HG03175 (cell line): Measurements from ENCODE around the gene ZNF793.

Experiments
- ATAC-seq: cut with Tn5 transposase; IDR thresholded peaks from one replicate; pipeline ENCODE4 v1.9.1; 2021; ENCODE audit warnings: mild to moderate bottlenecking, moderate library complexity; ENCODE audit not compliant: unreplicated experiment

Gene ZNF793

DNA sequence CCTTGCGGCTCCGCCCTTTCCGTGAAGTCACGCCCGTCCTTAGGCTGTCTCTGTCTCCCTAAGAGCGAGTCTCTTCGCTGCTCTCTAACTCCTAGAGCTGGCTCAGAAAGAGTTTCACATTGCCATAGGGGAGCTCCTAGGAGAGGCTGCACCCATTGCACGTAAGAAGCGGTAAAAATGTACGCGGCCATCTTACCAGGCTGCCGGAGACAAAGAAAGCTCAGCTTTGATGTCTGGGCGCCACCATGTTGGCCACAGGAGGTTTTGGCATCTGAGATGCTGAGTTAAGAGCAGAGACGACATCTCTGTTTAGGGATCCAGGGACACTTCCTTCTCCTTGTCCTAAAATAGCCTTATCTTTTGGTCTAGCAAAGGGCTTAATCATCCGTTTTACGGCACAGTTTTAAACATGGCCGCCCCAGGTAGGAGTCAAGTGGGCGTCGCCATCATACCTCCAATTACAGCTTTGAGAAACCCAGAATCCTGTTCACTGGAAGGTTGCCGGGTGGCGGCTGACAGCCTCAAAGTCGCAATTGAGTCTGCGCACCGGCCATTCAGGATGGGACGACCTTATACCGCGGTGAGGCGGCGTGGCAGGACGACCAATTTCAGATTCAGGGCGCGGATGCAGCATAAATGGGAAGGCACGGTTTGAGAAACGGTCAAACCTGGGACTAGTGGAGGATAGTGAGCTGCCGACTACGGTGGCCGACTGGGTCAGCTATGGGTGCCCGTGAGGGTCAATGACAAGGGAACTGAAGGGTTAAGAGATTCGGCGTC, at the start of gene ZNF793:
Gene ZNF793 (plus strand): TSS at position 553 of the 780 bp plus-strand sequence. CDS start 16,501 bp downstream, outside the sequence.
- peak; percentile 50 for ATAC-seq

DNA sequence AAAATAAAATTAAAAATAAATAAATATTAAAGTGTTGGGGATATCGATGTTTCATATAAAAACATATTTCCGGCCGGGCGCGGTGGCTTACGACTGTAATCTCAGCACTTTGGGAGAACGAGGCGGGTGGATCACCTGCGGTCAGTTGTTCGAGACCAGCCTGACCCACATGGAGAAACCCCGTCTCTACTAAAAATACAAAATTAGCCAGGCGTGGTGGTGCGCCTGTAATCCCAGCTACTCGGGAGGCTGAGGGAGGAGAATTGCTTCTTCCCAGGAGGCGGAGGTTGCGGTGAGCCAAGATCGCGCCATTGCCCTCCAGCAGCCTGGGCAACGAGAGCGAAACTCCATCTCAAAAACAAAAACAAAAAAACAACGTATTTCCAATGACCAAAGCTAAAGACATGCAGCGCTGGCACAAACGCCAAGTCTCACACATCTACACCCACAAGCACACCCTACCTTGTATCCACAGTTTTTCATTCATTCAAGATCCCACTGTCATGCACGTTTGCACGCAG, 40.4 kb upstream of the ZNF793 start:
- no peak for ATAC-seq

DNA sequence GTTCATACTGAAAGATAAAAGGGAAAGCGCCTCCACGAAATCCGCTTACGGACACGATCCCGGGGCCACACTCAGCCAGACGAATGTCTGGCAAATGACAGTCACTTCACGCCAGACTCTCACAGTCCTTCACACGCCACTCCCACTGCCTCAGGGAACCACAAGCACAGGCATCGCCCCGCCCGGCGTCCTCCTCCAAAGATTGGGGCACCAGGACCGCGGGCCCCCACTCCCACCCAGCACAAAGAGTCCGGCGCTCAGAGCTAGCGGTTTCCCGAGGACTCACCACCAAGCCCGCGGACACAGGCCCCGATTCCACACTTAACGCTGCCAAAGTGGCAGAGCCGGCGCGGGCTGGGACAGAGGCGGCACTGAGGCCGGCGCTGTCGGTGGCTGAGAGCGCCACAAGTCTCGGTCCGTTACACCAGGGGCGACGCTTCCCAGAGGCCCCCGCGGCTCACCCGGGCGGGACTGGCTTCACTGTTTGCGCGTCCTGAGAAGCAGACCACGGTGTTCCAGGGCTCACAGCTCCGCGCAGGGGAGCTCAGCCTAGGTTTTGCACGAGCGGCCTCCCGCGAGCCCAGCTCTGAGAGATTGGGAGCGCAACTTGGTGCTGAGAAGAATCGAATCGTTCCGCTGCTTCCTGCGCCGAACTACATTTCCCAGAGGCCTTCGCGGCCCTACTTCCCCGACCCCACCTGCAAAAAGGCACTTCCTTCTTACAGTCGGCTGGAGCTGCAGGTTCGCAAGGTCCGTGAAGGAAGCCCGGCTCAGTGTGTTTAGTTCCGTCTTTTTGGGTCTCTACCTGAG, 39.7 kb upstream of the ZNF793 start, which contains the start of gene ZNF569:
Gene ZNF569 (minus strand): TSS at position 647 of the 810 bp plus-strand sequence. CDS start 22,523 bp downstream, outside the sequence.
- peak; percentile 62 for ATAC-seq

DNA sequence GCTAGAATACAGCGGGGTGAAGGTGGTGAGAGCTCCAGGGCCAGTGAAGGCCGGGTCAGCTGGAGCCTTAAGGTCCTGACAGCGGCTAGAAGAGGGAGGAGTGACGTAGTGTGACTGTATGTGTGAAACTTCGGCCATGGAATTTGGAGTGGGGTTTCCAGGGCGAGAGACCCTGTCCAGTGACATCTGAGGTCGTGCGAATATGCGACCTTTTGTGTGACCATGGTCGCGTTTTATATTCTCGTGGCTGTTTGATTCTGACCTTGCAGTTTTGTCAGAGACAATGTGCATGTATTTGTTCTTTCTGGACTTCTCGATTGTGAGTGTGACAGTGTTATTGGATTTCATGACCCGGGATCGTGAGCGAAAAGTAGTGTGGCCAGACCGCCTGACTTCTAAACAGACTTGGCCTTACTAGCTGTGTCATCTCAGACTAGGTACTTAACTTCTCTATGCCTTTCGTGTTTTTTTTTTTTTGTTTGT, 39.1 kb upstream of the ZNF793 start:
- no peak for ATAC-seq

DNA sequence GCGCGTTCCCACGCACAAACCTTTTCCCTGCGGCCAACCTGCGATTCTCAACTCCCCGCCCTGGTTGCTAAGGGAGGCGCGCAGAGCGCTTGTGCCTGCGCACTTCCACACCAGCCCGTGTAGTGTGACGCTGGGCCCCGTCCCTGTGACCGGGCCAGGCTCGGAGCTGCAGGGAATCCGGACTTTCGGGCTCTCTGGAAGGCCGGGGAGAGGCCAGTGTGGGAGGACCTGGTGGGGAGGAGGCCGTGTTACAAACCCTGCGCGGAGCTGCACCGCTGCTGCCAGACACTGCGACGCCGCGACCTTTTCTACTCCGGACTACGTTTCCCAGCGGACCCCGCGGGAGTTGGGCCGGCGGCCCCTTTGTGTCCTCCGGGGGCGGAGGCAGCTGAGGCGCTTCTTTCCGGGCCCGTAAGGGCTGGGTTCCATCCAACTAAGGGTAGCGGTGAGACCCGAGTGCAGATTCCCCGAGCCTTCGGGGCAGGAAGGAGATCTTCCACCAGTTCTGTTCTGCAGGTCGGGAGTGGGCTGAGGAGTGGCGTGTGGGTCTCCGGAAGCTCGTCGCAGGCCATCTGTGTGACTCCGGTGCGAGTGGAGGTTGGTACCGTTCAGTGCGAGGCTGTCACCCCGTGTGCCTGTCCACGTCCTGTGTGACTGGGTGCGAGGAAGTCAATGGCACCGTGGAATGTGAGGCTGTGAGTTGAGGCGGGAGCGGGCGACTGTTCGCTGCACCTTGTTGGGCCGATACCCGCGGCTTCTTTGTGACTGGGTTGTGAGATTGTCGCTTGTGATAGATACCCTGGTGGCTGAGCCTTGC, 37.6 kb upstream of the ZNF793 start, which contains the start of gene ZNF570:
Gene ZNF570 (plus strand): TSS at position 396 of the 817 bp plus-strand sequence. CDS start 999 bp downstream, outside the sequence.
- peak; percentile 70 for ATAC-seq

DNA sequence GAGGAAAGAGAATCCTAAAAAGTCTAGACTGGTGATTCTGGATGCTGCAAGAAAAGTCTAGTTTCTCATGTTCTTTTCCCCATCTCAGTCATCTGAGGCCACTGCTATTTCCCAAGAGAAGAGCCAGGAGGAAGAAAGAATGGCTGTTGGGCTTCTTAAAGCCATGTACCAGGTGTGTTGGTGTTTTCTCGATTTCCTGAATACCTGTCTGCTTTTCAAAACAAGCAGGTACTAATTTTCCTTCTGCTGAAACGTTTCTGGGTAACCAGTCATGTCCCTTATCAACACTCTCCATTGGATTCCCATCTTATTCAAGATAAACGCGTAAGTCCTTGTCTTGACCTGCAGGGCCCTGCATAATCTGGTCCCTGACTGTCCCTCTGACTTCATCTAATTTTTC, 36.5 kb upstream of the ZNF793 start:
- ATAC-seq = no peak

DNA sequence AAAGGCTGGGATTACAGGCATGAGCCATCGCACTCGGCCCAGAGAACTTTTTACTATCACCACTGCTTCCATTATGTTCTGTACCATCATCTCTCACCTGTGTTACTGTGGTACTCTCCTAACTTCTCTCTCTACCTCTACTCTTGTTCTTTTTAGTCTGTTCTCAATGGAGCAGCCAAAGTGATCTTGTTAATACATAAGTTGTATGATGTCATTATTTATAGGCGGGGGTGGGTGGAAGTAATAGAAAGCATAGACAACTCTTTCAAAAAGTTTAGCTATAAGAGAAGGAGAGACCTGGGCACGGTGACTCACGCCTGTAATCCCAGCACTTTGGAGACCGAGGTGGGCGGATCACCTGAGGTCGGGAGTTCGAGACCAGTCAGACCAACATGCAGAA, 34.6 kb upstream of the ZNF793 start:
- no peak for ATAC-seq

DNA sequence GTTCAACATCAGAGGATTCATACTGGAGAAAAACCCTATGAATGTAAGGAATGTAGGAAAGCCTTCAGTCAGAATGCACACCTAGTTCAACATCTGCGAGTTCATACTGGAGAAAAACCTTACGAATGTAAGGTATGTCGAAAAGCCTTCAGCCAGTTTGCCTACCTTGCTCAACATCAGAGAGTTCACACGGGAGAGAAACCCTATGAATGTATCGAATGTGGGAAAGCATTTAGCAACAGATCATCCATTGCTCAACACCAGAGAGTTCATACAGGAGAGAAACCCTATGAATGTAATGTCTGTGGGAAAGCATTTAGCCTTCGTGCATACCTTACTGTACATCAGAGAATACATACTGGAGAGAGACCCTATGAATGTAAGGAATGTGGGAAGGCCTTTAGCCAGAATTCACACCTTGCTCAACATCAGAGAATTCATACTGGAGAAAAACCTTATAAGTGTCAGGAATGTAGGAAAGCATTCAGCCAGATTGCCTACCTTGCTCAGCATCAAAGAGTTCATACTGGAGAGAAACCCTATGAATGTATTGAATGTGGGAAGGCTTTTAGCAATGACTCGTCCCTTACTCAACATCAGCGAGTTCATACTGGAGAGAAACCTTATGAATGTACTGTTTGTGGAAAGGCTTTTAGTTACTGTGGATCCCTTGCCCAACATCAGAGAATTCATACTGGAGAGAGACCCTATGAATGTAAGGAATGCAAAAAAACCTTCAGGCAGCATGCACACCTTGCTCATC, 22.2 kb upstream of the ZNF793 start:
- no peak for ATAC-seq

DNA sequence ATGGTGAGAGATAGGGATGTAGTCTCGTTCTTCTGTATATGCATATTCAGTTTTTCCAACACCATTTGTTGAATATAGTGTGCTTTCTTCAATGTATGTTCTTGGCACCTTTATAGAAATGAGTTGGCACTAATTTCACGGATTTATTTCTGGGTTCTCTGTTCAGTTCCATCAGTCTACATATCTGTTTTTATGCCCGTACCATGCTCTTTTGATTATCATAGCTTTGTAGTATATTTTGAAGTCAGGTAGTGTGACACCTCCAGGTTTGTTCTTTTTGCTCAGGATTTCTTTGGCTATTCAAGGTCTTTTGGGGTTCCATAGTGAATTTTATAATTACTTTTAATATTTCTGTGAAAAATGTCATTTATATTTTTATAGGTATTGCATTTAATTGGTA, 14.5 kb upstream of the ZNF793 start:
- no peak for ATAC-seq

DNA sequence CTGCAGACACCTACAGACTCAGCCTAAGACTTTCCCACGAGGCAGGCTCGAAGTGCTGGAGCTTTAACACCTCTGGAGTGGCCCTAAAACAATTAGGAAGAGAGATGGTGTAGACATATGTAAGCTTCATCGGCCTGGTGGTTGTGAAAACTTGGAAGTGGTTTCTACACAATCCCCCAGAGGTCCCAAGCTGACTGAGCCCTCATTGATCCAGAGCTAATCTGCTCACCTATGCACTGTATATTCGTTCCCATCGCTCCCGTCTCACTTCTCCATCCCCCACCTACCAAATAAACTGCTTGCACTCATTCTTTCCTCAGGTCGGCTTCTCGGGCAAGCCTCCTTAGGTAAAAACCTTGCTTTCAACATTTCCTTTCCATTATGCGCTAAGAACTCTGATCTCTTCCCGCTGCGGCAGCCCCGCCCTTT, 767 bp upstream of the ZNF793 start:
- no peak for ATAC-seq

DNA sequence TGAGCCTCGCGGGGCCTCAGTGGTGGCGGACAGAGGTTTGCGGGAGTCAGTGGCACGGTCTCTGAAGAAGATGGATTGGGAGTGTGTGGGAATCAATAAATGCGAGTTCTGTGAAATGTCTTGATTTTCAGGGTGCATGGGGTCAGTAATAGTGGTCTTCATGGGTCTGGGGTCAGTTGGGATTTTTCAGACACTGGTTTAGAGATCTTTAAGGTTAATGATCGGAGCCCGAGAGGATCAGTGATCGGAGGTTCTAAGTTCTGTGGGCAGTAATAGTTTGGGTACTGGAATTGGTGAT, 377 bp downstream of the ZNF793 start:
- no peak for ATAC-seq

DNA sequence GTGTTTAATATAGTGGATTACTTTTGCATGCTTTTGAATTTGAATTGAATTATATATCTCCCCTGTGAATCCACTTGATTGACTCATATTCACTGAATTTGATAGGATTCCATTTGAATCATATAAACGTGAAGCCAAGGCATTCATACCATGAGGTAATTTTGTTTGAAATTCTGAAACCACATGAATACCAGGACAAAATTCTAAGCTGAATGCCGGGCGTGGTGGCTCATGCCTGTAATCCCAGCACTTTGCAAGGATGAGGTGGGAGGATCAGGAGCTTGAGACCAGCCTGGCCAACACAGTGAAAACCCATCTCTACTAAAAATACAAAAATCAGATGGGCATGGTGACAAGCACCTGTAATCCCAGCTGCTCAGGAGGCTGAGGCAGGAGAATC, 4.4 kb downstream of the ZNF793 start:
- no peak for ATAC-seq

DNA sequence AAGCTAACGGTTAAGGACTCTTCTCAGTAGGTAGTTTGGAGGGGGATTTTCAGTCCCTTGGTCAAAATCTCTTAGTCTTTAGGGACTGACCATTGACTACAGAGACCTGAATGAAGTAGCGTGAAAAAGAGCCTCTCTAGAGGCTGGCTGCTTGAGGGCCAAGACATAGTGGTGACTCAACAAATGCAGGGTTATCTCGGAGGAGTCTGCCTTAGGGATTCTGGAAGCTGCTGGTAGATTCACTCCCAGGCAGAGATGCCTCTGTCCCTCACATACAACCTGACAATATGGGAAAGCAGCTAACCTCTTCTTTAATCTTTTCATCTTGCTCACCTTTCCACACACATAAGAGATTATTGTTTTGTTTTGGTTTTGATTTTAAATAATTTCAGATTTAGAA, 5.1 kb downstream of the ZNF793 start:
- ATAC-seq = no peak

DNA sequence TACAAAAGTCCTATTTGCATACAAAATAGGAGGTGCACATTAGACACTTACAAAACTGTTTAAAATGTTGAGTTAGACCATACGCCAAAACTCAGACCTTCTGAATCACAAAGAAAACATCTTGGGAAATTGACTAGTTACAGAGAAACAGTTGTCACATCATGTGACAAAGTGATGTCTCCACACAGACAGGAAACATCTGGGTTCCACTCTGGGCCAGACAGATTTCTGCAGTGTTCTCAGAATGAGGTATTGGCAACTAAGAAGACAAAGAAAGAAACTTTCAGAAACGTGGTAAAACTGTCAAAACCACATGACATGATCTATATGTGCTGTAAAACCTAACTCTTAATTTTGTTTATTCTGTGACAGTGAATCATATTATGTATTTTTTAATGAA, 6.7 kb downstream of the ZNF793 start:
- no peak for ATAC-seq

DNA sequence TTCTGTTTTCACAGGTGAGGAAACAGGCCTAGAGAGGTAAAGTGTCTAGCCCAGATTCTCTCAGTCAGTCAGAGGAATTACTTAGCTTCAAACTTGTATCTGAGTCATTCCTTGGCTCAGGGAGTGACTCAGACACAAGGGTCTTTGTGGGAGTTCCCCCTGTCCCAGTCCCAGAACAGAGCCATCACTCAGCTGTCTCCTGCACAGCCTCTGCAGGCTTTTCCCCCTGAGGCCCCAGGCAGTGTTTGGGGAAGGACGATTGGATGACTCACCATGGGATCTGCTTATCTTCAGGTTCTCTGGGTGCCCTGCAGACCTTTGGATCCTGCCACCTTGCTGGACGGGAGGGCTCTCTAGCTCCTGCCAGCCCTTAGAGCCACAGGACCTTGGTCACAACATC, 13.2 kb downstream of the ZNF793 start:
- no peak for ATAC-seq

DNA sequence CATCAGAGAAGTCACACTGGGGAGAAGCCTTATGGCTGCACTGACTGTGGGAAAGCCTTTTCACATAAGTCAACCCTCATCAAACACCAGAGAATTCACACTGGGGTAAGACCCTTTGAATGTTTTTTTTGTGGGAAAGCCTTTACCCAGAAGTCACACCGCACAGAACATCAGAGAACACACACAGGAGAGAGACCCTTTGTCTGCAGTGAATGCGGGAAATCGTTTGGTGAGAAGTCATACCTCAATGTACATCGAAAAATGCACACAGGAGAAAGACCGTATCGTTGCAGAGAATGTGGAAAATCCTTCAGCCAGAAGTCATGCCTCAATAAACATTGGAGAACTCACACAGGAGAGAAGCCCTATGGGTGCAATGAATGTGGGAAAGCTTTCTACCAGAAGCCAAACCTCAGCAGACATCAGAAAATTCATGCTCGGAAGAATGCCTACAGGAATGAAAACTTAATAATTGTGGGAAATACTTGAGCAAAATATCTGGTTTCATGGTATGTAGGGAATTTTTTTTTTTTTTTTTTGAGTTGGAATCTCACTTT, 30.7 kb downstream of the ZNF793 start:
- no peak for ATAC-seq

DNA sequence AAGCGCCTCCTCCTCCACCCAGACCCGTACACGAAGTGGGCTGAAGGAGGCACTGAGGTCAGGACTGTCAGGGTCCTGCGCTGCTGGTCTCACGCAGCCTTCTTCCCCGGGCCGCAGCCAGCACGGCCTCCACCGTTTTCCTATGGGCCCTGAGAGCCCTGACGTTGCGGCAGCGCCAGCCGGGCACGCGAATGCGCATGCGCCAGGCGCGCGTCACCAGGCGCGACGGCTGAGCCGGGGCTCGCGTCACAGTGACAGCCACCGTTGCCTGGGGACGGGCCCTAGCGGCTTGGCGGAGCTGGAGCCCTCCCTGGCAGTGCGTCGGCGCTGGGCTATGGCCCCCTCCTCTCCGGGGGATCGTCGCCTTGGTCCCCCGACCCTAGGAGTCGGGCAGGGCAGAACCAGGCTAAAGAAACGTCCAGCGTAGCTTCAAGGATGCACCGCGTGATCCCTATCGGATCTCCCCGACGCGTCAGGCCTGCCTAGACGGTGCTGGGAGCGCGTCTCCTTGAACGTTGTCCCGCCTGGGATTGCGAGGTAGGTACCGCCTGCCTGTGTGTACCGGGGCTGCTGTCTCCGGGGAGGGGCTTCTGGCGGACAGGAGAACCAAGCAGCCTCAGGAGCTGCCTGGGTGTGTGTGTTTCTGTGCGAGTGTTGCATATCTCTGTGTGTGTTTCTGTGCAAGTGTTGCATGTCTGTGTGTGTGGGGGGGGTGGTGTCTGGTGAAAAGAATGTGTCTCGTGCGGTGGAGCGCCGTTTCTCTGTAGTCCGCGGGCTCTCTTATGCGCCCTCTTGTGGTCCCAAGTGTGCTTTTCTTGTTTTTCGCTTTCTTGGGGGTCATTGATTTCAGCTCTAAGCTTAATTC, 44.6 kb downstream of the ZNF793 start:
- ATAC-seq = no peak

DNA sequence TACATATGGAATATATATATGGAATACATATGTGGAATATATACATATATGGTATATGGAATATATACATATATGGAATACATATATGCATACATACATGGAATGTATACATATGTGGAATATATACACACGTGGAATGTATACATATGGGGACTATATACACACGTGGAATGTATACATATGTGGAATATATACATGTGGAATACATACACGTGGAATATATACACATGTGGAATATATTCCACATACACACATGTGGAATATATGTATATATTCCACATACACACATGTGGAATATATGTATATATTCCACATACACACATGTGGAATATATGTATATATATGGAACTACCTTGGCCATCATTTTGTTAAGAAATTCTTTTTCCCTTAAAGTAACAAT, 56.8 kb downstream of the ZNF793 start:
- no peak for ATAC-seq
